Measurements from ENCODE around the gene MORN1. TPM values are rescaled to one million over a fixed set of nuclear protein-coding genes. Genes with fewer than 3 reads are reported as not detected.

Gene MORN1
- total RNA-seq, 1 donor from 2014 or later: 5.5 TPM

- DNase-seq (ENCODE audit: low read depth) (no peak), FAIRE-seq (no peak)
- H3K27me3 ChIP-seq (ENCODE audit: control insufficient read depth, insufficient read depth, low read length): no peaks in the 10 kb centered on the region
- TF ChIP-seq CTCF (IDR thresholded peaks at IDR 0.05; ENCODE audit: insufficient read depth, low read length, severe bottlenecking): no peak
- peaks cover 51% of the 10 kb centered on the region for H3K36me3 ChIP-seq (ENCODE audit: control insufficient read depth, insufficient read depth, low read length)
- H3K4me3 ChIP-seq (ENCODE audit: low read depth, low read length): no peak overlapping the region
Measured at GRCh38 chr1:2403273-2403672, 11.9 kb upstream of the MORN1 start.

GRCh38 chr1:2402420-2402819 is 11.1 kb upstream of the MORN1 start:
- Histone ChIP-seq H3K4me3 (ENCODE audit: low read depth, low read length) (no peak overlapping the region), H3K36me3 (ENCODE audit: control insufficient read depth, insufficient read depth, low read length) (peaks cover 54% of the 10 kb centered on the region), H3K27me3 (ENCODE audit: control insufficient read depth, insufficient read depth, low read length) (no peaks in the 10 kb centered on the region)
- TF ChIP-seq CTCF (IDR thresholded peaks at IDR 0.05; ENCODE audit: insufficient read depth, low read length, severe bottlenecking): no peak
- no peak for FAIRE-seq
- DNase-seq (ENCODE audit: low read depth): no peak

- FAIRE-seq (no peak), DNase-seq (ENCODE audit: low read depth) (no peak)
- Histone ChIP-seq H3K4me3 (ENCODE audit: low read depth, low read length) (no peak overlapping the region), H3K36me3 (ENCODE audit: control insufficient read depth, insufficient read depth, low read length) (peaks cover 51% of the 10 kb centered on the region), H3K27me3 (ENCODE audit: control insufficient read depth, insufficient read depth, low read length) (no peaks in the 10 kb centered on the region)
- TF ChIP-seq CTCF (IDR thresholded peaks at IDR 0.05; ENCODE audit: insufficient read depth, low read length, severe bottlenecking): no peak
Measured at GRCh38 chr1:2400950-2401649, 9.7 kb upstream of the MORN1 start.

GRCh38 chr1:2400576-2400909 is 9.2 kb upstream of the MORN1 start:
- H3K36me3 ChIP-seq (ENCODE audit: control insufficient read depth, insufficient read depth, low read length): peaks cover 52% of the 10 kb centered on the region
- no peaks in the 10 kb centered on the region for H3K27me3 ChIP-seq (ENCODE audit: control insufficient read depth, insufficient read depth, low read length)
- no peak for DNase-seq (ENCODE audit: low read depth)
- FAIRE-seq: no peak
- TF ChIP-seq CTCF (IDR thresholded peaks at IDR 0.05; ENCODE audit: insufficient read depth, low read length, severe bottlenecking): no peak
- H3K4me3 ChIP-seq (ENCODE audit: low read depth, low read length): no peak overlapping the region

DNA sequence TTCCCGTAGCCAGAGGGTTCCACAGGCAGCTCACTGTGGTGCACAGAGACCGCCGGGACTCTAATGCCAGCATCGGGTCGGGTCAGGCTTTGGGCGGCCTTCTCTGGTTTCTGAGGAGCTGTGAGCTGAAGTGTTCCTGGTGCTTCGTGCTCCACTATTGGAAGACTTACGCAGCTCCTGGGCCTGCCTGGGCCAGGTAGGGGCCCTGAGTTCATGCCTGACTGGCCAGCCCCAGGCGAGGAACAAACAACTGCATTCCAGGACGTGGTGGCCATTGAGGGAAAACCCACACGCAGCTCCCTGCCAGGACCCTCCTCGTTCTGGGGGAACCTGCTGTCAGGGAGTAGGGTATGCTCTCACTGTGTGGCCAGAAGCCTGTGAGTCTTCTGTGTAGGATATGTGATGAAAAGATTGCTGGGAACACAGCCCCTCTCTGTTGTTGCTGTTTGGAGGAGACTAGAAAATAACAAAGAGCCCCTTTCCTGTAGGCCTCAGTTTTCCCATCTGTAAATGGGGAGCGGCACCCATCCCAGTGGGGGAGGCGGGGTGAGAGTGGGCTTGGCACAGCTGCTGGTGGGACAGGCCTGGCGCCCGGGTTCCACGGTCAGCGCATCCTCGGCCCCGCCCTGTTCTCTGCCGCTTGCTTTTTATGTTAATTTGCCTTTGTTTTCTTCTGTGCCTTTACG is 8.7 kb upstream of the MORN1 start:
- Histone ChIP-seq H3K27me3 (ENCODE audit: control insufficient read depth, insufficient read depth, low read length) (no peaks in the 10 kb centered on the region), H3K36me3 (ENCODE audit: control insufficient read depth, insufficient read depth, low read length) (peaks cover 51% of the 10 kb centered on the region), H3K4me3 (ENCODE audit: low read depth, low read length) (no peak overlapping the region)
- no peak for FAIRE-seq
- DNase-seq (ENCODE audit: low read depth): no peak
- TF ChIP-seq CTCF (IDR thresholded peaks at IDR 0.05; ENCODE audit: insufficient read depth, low read length, severe bottlenecking): no peak

Data from bronchial epithelial cell (primary cell).